GM18526 (cell line): ENCODE data around the gene COL9A3.

Source experiments
- POLR2A ChIP-seq: IDR thresholded peaks from 3 replicates; pipeline ENCODE4 v1.6.1; 2011; ENCODE audit not compliant: insufficient read length; ENCODE audit errors: extremely low read depth

Gene COL9A3

GRCh38 chr20:62856931-62857619 is 40.2 kb downstream of the COL9A3 start:
- no peak for TF ChIP-seq POLR2A

- TF ChIP-seq POLR2A: no peak
Observed at GRCh38 chr20:62858058-62858830, 41.4 kb downstream of the COL9A3 start.

DNA sequence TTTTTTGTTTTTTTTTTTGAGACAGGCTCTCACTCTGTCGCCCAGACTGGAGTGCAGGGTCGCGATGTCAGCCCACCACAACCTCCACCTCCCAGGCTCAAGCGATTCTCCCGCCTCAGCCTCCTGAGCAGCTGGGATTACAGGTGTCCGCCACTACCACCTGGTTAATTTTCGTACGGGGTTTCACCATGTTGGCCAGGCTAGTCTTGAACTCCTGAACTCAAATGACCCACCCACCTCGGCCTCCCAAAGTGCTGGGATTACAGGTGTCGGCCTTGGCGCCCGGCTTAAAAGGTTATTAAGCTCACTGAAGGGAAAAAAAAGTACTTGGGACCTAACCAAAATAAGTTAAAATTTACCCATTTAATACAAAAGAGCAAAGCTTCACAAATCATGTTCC is 42.9 kb downstream of the COL9A3 start:
- TF ChIP-seq POLR2A: no peak

DNA sequence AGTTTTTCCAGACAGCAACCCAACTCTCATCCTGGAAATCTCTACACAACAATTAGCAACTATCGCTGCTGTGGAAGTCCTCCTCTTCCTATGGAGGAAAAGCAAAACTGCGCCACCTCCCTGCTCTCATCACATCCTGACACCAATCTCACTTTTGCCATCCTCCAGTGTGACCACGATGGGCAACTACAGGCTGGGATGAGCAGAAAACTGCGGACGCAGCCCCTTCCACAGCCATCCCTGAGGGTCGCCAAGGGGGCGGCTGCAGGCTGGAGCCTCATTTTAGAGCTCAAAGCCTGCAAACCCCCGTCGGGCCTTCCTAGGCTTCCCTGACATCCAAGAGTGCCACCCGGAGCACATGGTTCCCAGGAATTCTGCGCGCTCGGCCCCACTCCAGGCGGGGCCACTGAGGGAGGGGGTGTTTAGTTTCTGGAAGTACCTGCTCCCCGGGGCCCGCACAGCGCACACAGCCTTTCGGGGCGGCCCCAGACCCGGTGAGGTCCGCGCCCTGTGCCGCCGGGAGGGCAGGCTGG is 43.6 kb downstream of the COL9A3 start:
- no peak for TF ChIP-seq POLR2A

GRCh38 chr20:62860924-62861691 is 44.3 kb downstream of the COL9A3 start:
- TF ChIP-seq POLR2A: no peak

DNA sequence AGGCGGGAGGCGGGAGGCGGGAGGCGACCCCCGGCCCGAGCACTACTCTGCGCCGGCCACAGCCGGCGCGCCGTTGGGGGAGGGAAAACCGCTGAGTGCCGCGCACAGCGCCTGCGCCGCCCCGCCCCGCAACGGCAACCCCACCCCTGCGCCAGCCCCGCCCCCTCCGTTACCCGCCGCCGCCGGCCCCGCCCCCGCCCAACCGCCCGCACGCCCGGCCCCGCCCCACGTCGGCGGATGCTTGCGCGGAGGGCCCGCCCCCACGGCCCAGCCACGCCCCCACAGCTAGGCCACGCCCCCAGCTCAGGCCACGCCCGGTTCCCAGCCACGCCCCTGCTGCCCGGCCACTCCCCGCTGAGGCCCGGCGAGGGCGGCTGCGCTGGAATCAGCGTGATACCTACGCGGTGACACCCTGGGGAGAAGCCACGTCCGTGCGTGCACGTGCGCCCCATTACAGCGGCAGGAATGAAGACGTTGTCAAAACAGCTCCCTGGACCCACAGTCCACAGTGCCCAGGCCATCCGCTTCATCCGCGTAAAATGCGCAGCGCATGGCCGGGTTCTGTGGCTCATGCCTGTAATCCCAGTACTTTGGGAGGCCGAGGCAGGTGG is 45.0 kb downstream of the COL9A3 start, which contains the start of gene TCFL5:
Gene TCFL5 (minus strand): TSS at position 97 of the 611 bp plus-strand sequence. CDS start 152 bp downstream, outside the sequence.
- TF ChIP-seq POLR2A: peak; percentile 30

DNA sequence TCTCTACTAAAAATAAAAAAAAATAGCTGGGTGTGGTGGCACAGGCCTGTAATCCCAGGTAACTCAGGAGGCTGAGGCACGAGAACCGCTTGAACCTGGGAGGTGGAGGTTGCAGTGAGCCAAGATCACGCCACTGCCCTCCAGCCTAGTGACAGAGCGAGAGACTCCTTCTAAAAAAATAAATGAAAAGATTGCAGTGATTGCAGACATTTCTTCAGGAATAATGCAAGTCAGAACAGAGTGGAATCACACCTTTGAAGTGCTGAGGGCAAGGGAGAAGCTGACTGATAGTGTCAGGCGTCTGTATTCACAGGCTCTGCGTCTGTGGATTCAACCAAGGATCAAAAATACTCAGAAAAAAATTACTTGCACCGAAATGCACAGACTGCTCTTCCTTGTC is 47.4 kb downstream of the COL9A3 start:
- TF ChIP-seq POLR2A: no peak

GRCh38 chr20:62872184-62872847 is 55.5 kb downstream of the COL9A3 start:
- no peak for TF ChIP-seq POLR2A

GRCh38 chr20:62872862-62873261 is 56.0 kb downstream of the COL9A3 start:
- TF ChIP-seq POLR2A: no peak

DNA sequence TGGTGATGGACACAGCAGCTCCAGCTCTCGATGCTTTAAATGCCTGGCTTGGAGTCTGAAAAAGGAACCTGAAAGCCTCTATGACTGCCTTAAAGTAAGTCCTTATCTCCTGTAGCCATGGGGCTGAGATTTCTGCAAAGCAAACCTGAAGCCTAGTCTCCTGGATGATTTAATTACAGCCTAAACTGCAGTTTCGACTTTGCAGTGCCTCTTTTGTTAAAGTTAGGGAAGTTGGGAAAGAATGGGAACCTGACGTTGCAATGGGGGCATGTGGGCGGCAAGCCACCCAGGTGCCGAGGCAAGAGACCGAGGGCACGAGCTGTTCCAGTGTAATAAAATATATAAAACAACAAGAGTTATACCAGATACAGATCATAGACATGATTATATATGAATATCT is 56.4 kb downstream of the COL9A3 start:
- TF ChIP-seq POLR2A: no peak

- TF ChIP-seq POLR2A: no peak
Observed at GRCh38 chr20:62874964-62875344, 58.1 kb downstream of the COL9A3 start.

GRCh38 chr20:62875419-62876361 is 58.8 kb downstream of the COL9A3 start:
- TF ChIP-seq POLR2A: no peak

GRCh38 chr20:62876501-62876901 is 59.7 kb downstream of the COL9A3 start:
- TF ChIP-seq POLR2A: no peak
